Colonic mucosa (tissue), 4 donors: ENCODE measurements around the gene NKAIN1. TPM values are rescaled to one million over a fixed set of nuclear protein-coding genes. Genes with fewer than 3 reads are reported as not detected.

Experiments used
- DNase-seq: peaks from one replicate; pipeline ENCODE4 v3.0.0-alpha.2; 2020
- H3K27ac ChIP-seq: fragments of 200-600 bp; one replicate; pipeline ENCODE4 v1.8.0; 2021
- H3K27me3 ChIP-seq: fragments of 200-600 bp; one replicate; pipeline ENCODE4 v1.8.0; 2021
- H3K36me3 ChIP-seq: fragments of 200-600 bp; one replicate; pipeline ENCODE4 v1.8.0; 2021
- H3K4me1 ChIP-seq: fragments of 200-600 bp; one replicate; pipeline ENCODE4 v1.8.0; 2021; ENCODE audit warnings: mild to moderate bottlenecking
- H3K4me3 ChIP-seq: fragments of 200-600 bp; one replicate; pipeline ENCODE4 v1.8.0; 2021
- H3K9ac ChIP-seq, 2 donors: one replicate each; pipeline ENCODE4 v1.7.0; 2013; ENCODE audit warnings: control low read depth in 2 of 2, low read depth in 2 of 2, low read length in 2 of 2
- H3K9me3 ChIP-seq: fragments of 200-600 bp; one replicate; pipeline ENCODE4 v1.8.0; 2021
- CTCF ChIP-seq: fragments of 200-600 bp; IDR thresholded peaks from one replicate; pipeline ENCODE4 v1.8.0; 2022; ENCODE audit warnings: antibody characterized with exemption, mild to moderate bottlenecking
- intact Hi-C: fragments of 100-400 bp; cut with DNase I; formaldehyde crosslinking; loops from one replicate; pipeline ENCODE4 v1.14.1; 2022
- total RNA-seq, 2 donors: library from RNA; stranded (reverse); fragmentation: NEBNext Ultra II Directional in 1 of 2; extraction: Animal tissue kit (Norgen Biotek cat#: 25700) in 1 of 2; gene quantifications; one replicate each; pipeline ENCODE4 v1.2.1, GENCODE V29; 2021
- donor health status: healthy.
- donor health status: DM: no; HTN: no; CAD: no.
- donor health status: DM: no; HTN: no; CAD: no.

The NKAIN1 gene
- total RNA-seq, 2 donors from 2014 or later = 0.20 TPM; not detected in 1

DNA sequence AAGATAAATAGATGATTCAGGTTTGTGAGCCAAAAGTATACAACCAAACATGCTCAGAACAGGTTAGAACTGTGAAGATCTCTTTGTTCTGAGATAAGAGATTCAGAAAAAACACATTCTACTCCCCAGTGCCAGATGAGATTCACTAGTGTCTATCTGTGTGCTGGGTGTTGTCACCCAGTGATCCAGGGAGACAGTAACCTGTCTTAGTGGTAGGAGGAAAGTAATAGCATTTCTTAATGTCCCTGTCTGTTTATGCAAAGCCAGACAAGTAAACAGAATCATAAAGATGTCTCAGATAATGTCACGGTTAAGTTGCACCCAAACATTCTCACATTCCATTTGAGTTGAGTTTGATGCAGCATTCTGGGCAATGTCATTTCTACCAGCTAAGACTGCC is 18.9 kb upstream of the NKAIN1 start:
- DNase-seq = no peak
- Histone ChIP-seq H3K9me3 (no peaks in the 10 kb centered on the region), H3K27ac (no peak overlapping the region), H3K27me3 (no peaks in the 10 kb centered on the region), H3K4me1 (no peaks in the 10 kb centered on the region), H3K36me3 (no peaks in the 10 kb centered on the region), H3K9ac (no peak overlapping the region), H3K4me3 (no peak overlapping the region)
- intact Hi-C loops = no loop called here
- no peak for TF ChIP-seq CTCF

DNA sequence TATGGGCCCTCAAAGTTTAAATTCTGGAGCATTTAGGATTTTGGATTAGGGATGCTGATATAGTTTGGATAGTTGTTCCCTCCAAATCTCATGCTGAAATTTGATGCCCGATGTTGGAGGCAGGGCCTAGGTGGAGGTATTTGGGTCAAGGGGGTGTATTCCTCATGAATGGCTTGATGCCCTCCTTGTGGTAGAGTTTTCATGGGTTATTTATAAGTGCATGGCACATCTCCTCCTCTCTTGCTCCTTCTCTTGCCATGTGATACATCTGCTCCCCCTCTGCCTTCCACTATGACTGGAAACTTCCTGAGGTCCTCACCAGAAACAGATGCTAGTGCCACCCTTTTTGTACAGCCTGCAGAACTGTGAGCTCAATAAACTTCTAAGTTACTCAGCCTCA is 17.5 kb upstream of the NKAIN1 start:
- no peak for TF ChIP-seq CTCF
- Histone ChIP-seq H3K9ac (no peak overlapping the region), H3K27me3 (no peaks in the 10 kb centered on the region), H3K4me1 (no peaks in the 10 kb centered on the region), H3K27ac (no peak overlapping the region), H3K9me3 (no peaks in the 10 kb centered on the region), H3K4me3 (no peak overlapping the region), H3K36me3 (no peaks in the 10 kb centered on the region)
- no peak for DNase-seq
- intact Hi-C loops = no loop called here

DNA sequence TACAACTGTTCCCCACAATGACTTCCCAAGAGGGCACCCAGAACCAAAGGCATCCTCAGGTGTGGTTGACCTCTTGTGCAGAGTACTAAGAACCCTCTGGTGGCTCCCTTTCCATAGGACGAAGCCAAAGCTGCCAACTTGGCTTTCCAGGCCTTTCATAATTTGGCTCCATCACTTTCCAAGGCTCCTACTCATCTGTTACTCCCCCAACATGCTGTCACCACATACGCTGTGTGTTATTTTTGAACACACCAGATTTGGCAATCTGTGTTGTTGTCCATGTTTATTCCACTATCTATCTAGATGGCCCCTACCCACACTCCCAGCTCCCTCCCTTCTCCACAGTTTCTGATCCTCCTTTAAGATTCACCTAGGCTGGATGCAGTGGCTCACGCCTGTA is 10.2 kb upstream of the NKAIN1 start:
- Histone ChIP-seq H3K27me3 (no peaks in the 10 kb centered on the region), H3K36me3 (no peaks in the 10 kb centered on the region), H3K4me3 (no peak overlapping the region), H3K27ac (no peak overlapping the region), H3K4me1 (no peaks in the 10 kb centered on the region), H3K9ac (no peak overlapping the region), H3K9me3 (no peaks in the 10 kb centered on the region)
- intact Hi-C loops = no loop called here
- no peak for TF ChIP-seq CTCF
- no peak for DNase-seq

DNA sequence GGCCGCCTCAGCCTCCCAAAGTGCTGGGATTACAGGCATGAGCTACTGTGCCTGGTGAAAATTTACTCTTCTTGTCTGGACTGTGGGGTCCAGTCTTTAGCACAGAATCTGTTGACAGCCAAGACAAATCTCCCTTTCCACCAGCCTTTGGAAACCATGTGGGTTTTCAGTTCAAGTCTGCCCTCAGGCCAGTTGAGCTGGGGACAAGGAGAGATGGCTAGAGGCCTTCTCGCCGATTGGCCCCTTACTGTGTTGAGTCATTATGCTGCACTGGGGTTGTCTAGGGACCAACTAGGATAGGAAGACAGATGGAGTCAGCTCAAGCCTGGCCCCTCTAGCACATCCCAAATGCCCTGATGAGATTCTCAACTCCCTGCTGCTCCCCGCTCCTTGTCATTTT is 8.6 kb upstream of the NKAIN1 start:
- Histone ChIP-seq H3K9me3 (no peaks in the 10 kb centered on the region), H3K27me3 (no peaks in the 10 kb centered on the region)

DNA sequence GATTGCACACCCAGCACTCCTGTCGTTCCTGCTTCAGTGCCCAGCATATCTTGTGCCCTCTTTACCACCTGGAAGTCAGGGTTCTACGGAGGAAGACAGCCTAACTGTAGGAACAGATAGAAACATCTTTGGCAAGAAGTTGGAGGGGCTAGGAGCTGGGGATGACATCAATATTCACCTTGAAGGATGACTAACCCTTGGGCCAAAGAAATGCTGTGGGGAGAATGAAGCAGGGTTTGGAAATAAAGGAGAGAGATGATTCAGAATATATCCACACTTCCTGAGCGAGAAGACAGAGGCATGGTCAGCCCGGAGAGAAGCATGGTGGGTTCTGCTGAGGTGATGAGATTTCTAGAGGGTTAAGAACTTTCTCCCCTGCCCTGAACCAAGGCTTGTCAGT is 4.6 kb upstream of the NKAIN1 start:
- no peaks in the 10 kb centered on the region for H3K36me3 ChIP-seq
- no peak overlapping the region for H3K4me3 ChIP-seq
- no peak overlapping the region for H3K9ac ChIP-seq
- no peaks in the 10 kb centered on the region for H3K9me3 ChIP-seq
- TF ChIP-seq CTCF = no peak
- intact Hi-C loops = no loop called here
- H3K27ac ChIP-seq = no peak overlapping the region
- peaks cover 14% of the 10 kb centered on the region for H3K27me3 ChIP-seq
- no peaks in the 10 kb centered on the region for H3K4me1 ChIP-seq
- DNase-seq = no peak

More for the DNA sequence above, 8.6 kb upstream of the NKAIN1 start:
- no peak overlapping the region for H3K9ac ChIP-seq
- H3K36me3 ChIP-seq = no peaks in the 10 kb centered on the region
- intact Hi-C loops = no loop called here
- no peaks in the 10 kb centered on the region for H3K4me1 ChIP-seq
- no peak overlapping the region for H3K4me3 ChIP-seq
- DNase-seq = no peak
- TF ChIP-seq CTCF = no peak
- no peak overlapping the region for H3K27ac ChIP-seq
